K562 (cell line): ENCODE results near the gene ACY1. TPM values are rescaled to one million over a fixed set of nuclear protein-coding genes. Genes with fewer than 3 reads are reported as not detected.

Experiments used
- ATAC-seq: fragments of 200-7000 bp; cut with Tn5 transposase; 3 replicates; pipeline ENCODE4 v1.9.1; 2020; ENCODE audit warnings: moderate library complexity
- BruUV-seq: library from RNA; stranded (reverse); fragments of 400-500 nt; replicated peaks from 2 replicates; lab custom pipeline; 2021; lab: Mats Ljungman, UMichigan
- CTCF ChIA-PET: fragments of 300-600 bp; formaldehyde crosslinking; extraction: SDS; loops from one replicate; lab custom pipeline; 2021; ENCODE audit warnings: low intra/inter-chr PET ratio; lab: Yijun Ruan, JAX
- POLR2A ChIA-PET: fragments of 300-600, 350-650 bp; sonication (Branson Sonifier 250); formaldehyde crosslinking; extraction: SDS; loops from one replicate; lab custom pipeline; 2021; ENCODE audit warnings: antibody characterized with exemption, inconsistent platforms; lab: Yijun Ruan, JAX
- DNase-seq, 4 experiments: peaks; one replicate each; pipeline versions ENCODE4 v3.0.0 to v3.0.0-alpha.2; 2011 to 2018; ENCODE audit warnings: low spot score in 3 of 4, mixed read lengths in 3 of 4; ENCODE audit errors: extremely low read depth in 1 of 4
- FAIRE-seq: peaks from 2 replicates; lab custom pipeline; 2011; peaks lifted over from hg19 to GRCh38; lab: Jason Lieb, UNC
- H2AFZ ChIP-seq: 2 replicates; pipeline ENCODE4 v1.6.0; 2011; ENCODE audit warnings: low read depth, low read length, control low read depth, inconsistent platforms
- H3K27ac ChIP-seq: fragments of 200-600 bp; 3 replicates; pipeline ENCODE4 v1.8.0; 2011; ENCODE audit warnings: low read depth, mild to moderate bottlenecking, control low read depth, inconsistent platforms, low read length, moderate library complexity, mixed read lengths; ENCODE audit errors: extremely low read depth
- H3K27me3 ChIP-seq, 2 experiments: fragments of 300-600 bp in 1 of 2; 2 replicates in 1 of 2; 3 replicates in 1 of 2; pipeline versions ENCODE4 v1.6.0 to v1.8.0; 2011; ENCODE audit warnings: inconsistent platforms in 2 of 2, low read length in 2 of 2, mild to moderate bottlenecking in 1 of 2, mixed read lengths in 1 of 2, moderate library complexity in 1 of 2; ENCODE audit not compliant: control insufficient read depth in 2 of 2, insufficient read depth in 2 of 2
- H3K36me3 ChIP-seq: fragments of 300-600 bp; 3 replicates; pipeline ENCODE4 v1.8.0; 2011; ENCODE audit warnings: mild to moderate bottlenecking, low read length, inconsistent platforms; ENCODE audit not compliant: control insufficient read depth, insufficient read depth
- H3K4me1 ChIP-seq, 2 experiments: fragments of 200-600 bp in 1 of 2; replicated peaks in 1 of 2; 2 replicates in 1 of 2; 3 replicates in 1 of 2; pipeline versions ENCODE4 v1.5.1 to v1.8.0; 2011; ENCODE audit warnings: inconsistent platforms in 2 of 2, low read length in 2 of 2, mild to moderate bottlenecking in 1 of 2, mixed read lengths in 1 of 2, moderate library complexity in 1 of 2; ENCODE audit not compliant: control insufficient read depth in 2 of 2, insufficient read depth in 2 of 2
- H3K4me2 ChIP-seq: 2 replicates; pipeline ENCODE4 v1.6.1; 2011; ENCODE audit warnings: low read length, control low read depth, inconsistent platforms, mixed read lengths; ENCODE audit not compliant: insufficient read depth
- H3K4me3 ChIP-seq: fragments of 200-600 bp; sonication (generic), shearing (Covaris generic); 2 replicates; pipeline ENCODE4 v1.5.1; 2016; ENCODE audit warnings: control low read depth, inconsistent platforms
- H3K79me2 ChIP-seq: fragments of 200-600 bp; 3 replicates; pipeline ENCODE4 v1.8.0; 2011; ENCODE audit warnings: low read length, inconsistent platforms; ENCODE audit not compliant: control insufficient read depth, insufficient read depth
- H3K9ac ChIP-seq, 2 experiments: 2 replicates each; pipeline versions ENCODE4 v1.6.0 to v1.6.1; 2011; ENCODE audit warnings: low read depth in 2 of 2, low read length in 2 of 2, control low read depth in 1 of 2, inconsistent platforms in 1 of 2, mild to moderate bottlenecking in 1 of 2, mixed read lengths in 1 of 2; ENCODE audit not compliant: insufficient read depth in 1 of 2
- H3K9me1 ChIP-seq: one replicate; pipeline ENCODE4 v1.6.0; 2011; ENCODE audit warnings: inconsistent platforms, mild to moderate bottlenecking, low read length, moderate library complexity; ENCODE audit not compliant: control insufficient read depth, insufficient read depth
- H3K9me3 ChIP-seq: replicated peaks from 2 replicates; pipeline ENCODE4 v1.5.1; 2011; ENCODE audit warnings: low read depth, low read length, inconsistent platforms; ENCODE audit not compliant: control insufficient read depth, insufficient read depth
- H4K20me1 ChIP-seq: replicated peaks from 2 replicates; pipeline ENCODE4 v1.6.1; 2011; ENCODE audit warnings: low read length, inconsistent platforms, mixed read lengths; ENCODE audit not compliant: control insufficient read depth, insufficient read depth
- CCNT2 ChIP-seq: IDR thresholded peaks from 2 replicates; pipeline ENCODE4 v1.6.1; 2011; ENCODE audit warnings: borderline replicate concordance, low read depth, mild to moderate bottlenecking, moderate library complexity, mixed read lengths, low read length; ENCODE audit not compliant: insufficient read length; ENCODE audit errors: extremely low read depth
- KDM4B ChIP-seq, 2 experiments: fragments of 450-650 bp in 1 of 2; sonication (generic) in 1 of 2; IDR thresholded peaks; 2 replicates each; pipeline ENCODE4 v1.6.1; 2016 to 2017; ENCODE audit warnings: borderline replicate concordance in 2 of 2, antibody characterized with exemption in 1 of 2, low read depth in 1 of 2, mild to moderate bottlenecking in 1 of 2
- MED1 ChIP-seq: sonication (generic); formaldehyde crosslinking; IDR thresholded peaks from 2 replicates; pipeline ENCODE4 v1.8.1; 2023; ENCODE audit warnings: missing genetic modification reagents, borderline replicate concordance
- PHF21A ChIP-seq: fragments of 450-650 bp; IDR thresholded peaks from 2 replicates; pipeline ENCODE4 v1.6.1; 2017; ENCODE audit warnings: low read depth, borderline replicate concordance
- ZNF41 ChIP-seq: fragments of 250-450 bp; sonication (Bioruptor Pico); conservative IDR thresholded peaks from 2 replicates; pipeline ENCODE4 v1.4.0; 2020; ENCODE audit warnings: mild to moderate bottlenecking
- ZNF584 ChIP-seq: fragments of 200-800 bp; sonication (Bioruptor generic); IDR thresholded peaks from 2 replicates; pipeline ENCODE4 v1.6.1; 2016; ENCODE audit warnings: low read depth, mild to moderate bottlenecking, missing genetic modification characterization, missing compliant biosample characterization
- ZNF79 ChIP-seq: fragments of 250-450 bp; sonication (Bioruptor Pico); IDR thresholded peaks from 2 replicates; pipeline ENCODE4 v1.4.0; 2020; ENCODE audit warnings: low read depth, mild to moderate bottlenecking, moderate library complexity
- WGBS: fragments of 100-300 bp; shearing (Covaris generic); methylation state at CpG from one replicate; pipeline ENCODE4 v1.1.6; 2016; ENCODE audit warnings: low coverage, mixed read lengths; ENCODE audit not compliant: insufficient coverage; ENCODE audit errors: missing lambda C conversion rate; 5-methylcytosine and 5-hydroxymethylcytosine counted together
- in situ Hi-C: fragments of 300-500 bp; cut with MboI; formaldehyde crosslinking; loops from 4 replicates; pipeline ENCODE4 v1.15.0; 2018; ENCODE audit warnings: inconsistent platforms, mixed read lengths
- intact Hi-C: fragments of 100-400 bp; cut with micrococcal nuclease; formaldehyde crosslinking; loops from 2 replicates; pipeline ENCODE4 v1.14.2; 2022
- polyA plus RNA-seq, 8 experiments: library from polyadenylated mRNA; depleted of rRNA in 4 of 8; stranded (reverse) in 5 of 8; unstranded in 3 of 8; fragments of >200 nt; fragmentation: Nextera tagmentation in 2 of 8; fragmentation: Illumina TruSeq in 1 of 8; extraction: Ambion mirVana in 2 of 8; extraction: Trizol in 1 of 8; gene quantifications; 2 replicates each; pipeline versions ENCODE4 v1.2.1 to v1.2.3, GENCODE V29; 2011 to 2014; ENCODE audit warnings: inconsistent platforms in 1 of 8, missing spikeins in 1 of 8
- total RNA-seq, 7 experiments: library from RNA; depleted of rRNA in 6 of 7; stranded (reverse); fragments of >200 nt in 6 of 7; fragmentation: Illumina TruSeq in 2 of 7; extraction: Trizol in 2 of 7; gene quantifications; 2 replicates each; pipeline versions ENCODE4 v1.2.1 to v1.2.3, GENCODE V29; 2011 to 2021; ENCODE audit warnings: low replicate concordance in 1 of 7

Gene ACY1
- total and polyA plus RNA-seq, 9 of the 15 experiments (the other 6 are each of a cell fraction or from before 2014, with no cell fraction given): 70.7 to 195 (median 123) TPM

DNA sequence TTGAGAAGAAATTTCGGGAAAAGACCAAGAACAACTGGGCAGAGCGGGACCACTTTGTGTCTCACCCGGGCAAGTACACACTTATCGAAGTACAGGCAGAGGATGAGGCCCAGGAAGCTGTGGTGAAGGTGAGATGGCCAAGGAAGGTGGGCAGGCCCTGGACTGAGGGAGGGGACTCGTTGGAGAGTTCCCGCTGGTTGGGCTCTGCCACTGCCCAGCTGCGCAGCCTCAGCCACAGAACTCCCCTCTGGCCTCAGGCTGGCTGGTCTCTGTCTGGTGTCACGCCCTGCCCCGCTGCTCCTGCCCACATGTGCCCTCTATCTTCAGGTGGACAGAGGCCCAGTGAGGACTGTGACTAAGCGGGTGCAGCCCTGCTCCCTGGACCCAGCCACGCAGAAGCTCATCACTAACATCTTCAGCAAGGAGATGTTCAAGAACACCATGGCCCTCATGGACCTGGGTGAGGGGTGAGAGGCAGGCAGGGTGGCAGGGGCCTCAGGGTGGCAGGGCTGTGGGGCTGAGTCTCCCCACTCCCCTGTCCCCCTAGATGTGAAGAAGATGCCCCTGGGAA, 38.8 kb upstream of the ACY1 start:
- no TSS peak for BruUV-seq

GRCh38 chr3:51945031-51945840, 38.1 kb upstream of the ACY1 start:
- H3K27me3 ChIP-seq: no peaks in the 10 kb centered on the region
- in situ Hi-C loops: no loop called here
- peaks cover 3% of the 10 kb centered on the region; the same call in 1 of the 3 replicates for H3K36me3 ChIP-seq
- H3K4me3 ChIP-seq: no peak overlapping the region
- no peak for FAIRE-seq
- intact Hi-C loops: no loop called here
- H3K9ac ChIP-seq: no peak overlapping the region
- peaks cover 15% of the 10 kb centered on the region for H3K79me2 ChIP-seq
- WGBS: 33% methylated on average over 7 of the region's 18 CpGs
- POLR2A ChIA-PET: interaction anchor here (1.0 to 1.1 kb wide), 2 partner anchors 9 to 24 kb away, joined by 3 read pairs; no protein-coding TSS in a partner anchor
- no peaks in the 10 kb centered on the region for H4K20me1 ChIP-seq
- peaks cover 12 to 28% of the 10 kb centered on the region in 2 experiments; a peak in 4 of 5 replicates for H3K4me1 ChIP-seq
- DNase-seq: no peak
- H3K9me1 ChIP-seq: no peaks in the 10 kb centered on the region
- no TSS peak for BruUV-seq
- H3K27ac ChIP-seq: no peak overlapping the region
- no peaks in the 10 kb centered on the region for H3K9me3 ChIP-seq
- CTCF ChIA-PET: no interaction called here
- no peak overlapping the region for H2AFZ ChIP-seq
- ATAC-seq: no peak
- H3K4me2 ChIP-seq: no peak overlapping the region
- TF ChIP-seq MED1 (CRISPR knock-in tag): no peak
- no peak for TF ChIP-seq CCNT2
- no peak for TF ChIP-seq KDM4B (IDR thresholded peaks at IDR 0.05; ENCODE audit: borderline replicate concordance in 2 of 2, low read depth in 1 of 2)
- no peak for TF ChIP-seq ZNF584
- no peak for TF ChIP-seq ZNF41

More for the DNA sequence above, 38.8 kb upstream of the ACY1 start:
- Histone ChIP-seq H3K9me3 (no peaks in the 10 kb centered on the region), H3K79me2 (peaks cover 22% of the 10 kb centered on the region), H3K27ac (no peak overlapping the region), H3K27me3 (no peaks in the 10 kb centered on the region), H3K36me3 (peaks cover 10% of the 10 kb centered on the region; the same call in 1 of the 3 replicates), H3K4me2 (no peak overlapping the region), H2AFZ (no peak overlapping the region), H4K20me1 (no peaks in the 10 kb centered on the region), H3K4me1 (peaks cover 15 to 28% of the 10 kb centered on the region in 2 experiments; a peak in 4 of 5 replicates), H3K9me1 (no peaks in the 10 kb centered on the region), H3K4me3 (no peak overlapping the region), H3K9ac (no peak overlapping the region)
- FAIRE-seq: no peak
- no peak for ATAC-seq
- DNase-seq: no peak
- POLR2A ChIA-PET: interaction anchor here (1.0 to 1.1 kb wide), 2 partner anchors 10 to 25 kb away, joined by 3 read pairs; no protein-coding TSS in a partner anchor
- 75% methylated on average over 9 of the region's 11 CpGs for WGBS
- in situ Hi-C loops: no loop called here
- CTCF ChIA-PET: no interaction called here
- intact Hi-C loops: loop anchor here (5.0 kb wide), 1 partner anchor 198 kb away; no protein-coding TSS in a partner anchor
- TF ChIP-seq ZNF79 (CRISPR knock-in tag) (no peak), PHF21A (no peak)
